Measurements from ENCODE around the gene ARL8B. TPM values are rescaled to one million over a fixed set of nuclear protein-coding genes. Genes with fewer than 3 reads are reported as not detected.

ARL8B gene
- polyA plus RNA-seq, 1 of the 3 experiments (the other 2 are of a cell fraction) = 21.9 TPM

DNA sequence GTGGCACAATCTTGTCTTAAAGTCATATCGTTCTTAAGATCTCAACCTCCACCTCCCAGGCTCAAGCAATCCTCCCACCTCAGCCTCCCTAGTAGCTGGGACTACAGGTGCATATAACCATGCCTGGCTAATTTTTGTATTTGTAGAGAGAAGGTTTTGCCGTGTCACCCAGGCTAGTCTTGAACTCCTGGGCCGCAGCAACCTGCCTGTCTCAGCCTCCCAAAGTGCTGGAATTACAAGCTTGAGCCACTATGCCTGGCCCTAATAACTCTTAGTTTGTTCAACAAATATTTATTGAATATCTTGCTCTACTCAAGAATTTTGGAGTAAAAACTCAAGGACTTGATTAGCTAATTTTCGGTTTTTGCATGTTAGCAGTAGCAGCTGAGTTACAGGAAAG lies 46.0 kb downstream of the ARL8B start:
- Histone ChIP-seq H3K4me3 (ENCODE audit: low read depth in 2 of 2, low read length in 1 of 2) (no peak overlapping the region), H3K9ac (no peak overlapping the region), H3K9me2 (no peaks in the 10 kb centered on the region), H3K36me3 (replicated peaks in 1 of 2; ENCODE audit: control insufficient read depth in 1 of 2, insufficient read depth in 2 of 2, low read length in 1 of 2) (peaks cover 12 to 25% of the 10 kb centered on the region in 2 experiments), H3K27ac (ENCODE audit: low read depth in 2 of 2, low read length in 1 of 2) (no peak overlapping the region), H3K4me2 (no peak overlapping the region), H2AFZ (ENCODE audit: low read depth) (no peak overlapping the region), H3K27me3 (ENCODE audit: insufficient read depth) (no peaks in the 10 kb centered on the region), H3K9me3 (no peaks in the 10 kb centered on the region), H3K4me1 (ENCODE audit: control insufficient read depth in 1 of 2, insufficient read depth in 2 of 2, low read depth in 1 of 2, low read length in 1 of 2) (peaks cover 0 to 2% of the 10 kb centered on the region in 2 experiments; a peak in 1 of 4 replicates), H3F3A (replicated peaks; ENCODE audit: insufficient read depth) (no peaks in the 10 kb centered on the region), H4K20me1 (ENCODE audit: insufficient read depth) (peaks cover 17% of the 10 kb centered on the region), H3K79me2 (ENCODE audit: insufficient read depth) (peaks cover 77% of the 10 kb centered on the region)
- WGBS (ENCODE audit: low lambda C conversion rate) = 98% methylated on average over 4 of the region's 4 CpGs
- ChIA-PET CTCF (no interaction called here), POLR2A (no interaction called here)
- TF ChIP-seq RXRA (IDR thresholded peaks at IDR 0.05; ENCODE audit: borderline replicate concordance, low read depth) (no peak), SIN3A (IDR thresholded peaks at IDR 0.05; ENCODE audit: borderline replicate concordance, low read depth, low read length) (no peak), NRF1 (IDR thresholded peaks at IDR 0.05; ENCODE audit: low read depth, low read length) (no peak)
- DNase-seq = no peak

DNA sequence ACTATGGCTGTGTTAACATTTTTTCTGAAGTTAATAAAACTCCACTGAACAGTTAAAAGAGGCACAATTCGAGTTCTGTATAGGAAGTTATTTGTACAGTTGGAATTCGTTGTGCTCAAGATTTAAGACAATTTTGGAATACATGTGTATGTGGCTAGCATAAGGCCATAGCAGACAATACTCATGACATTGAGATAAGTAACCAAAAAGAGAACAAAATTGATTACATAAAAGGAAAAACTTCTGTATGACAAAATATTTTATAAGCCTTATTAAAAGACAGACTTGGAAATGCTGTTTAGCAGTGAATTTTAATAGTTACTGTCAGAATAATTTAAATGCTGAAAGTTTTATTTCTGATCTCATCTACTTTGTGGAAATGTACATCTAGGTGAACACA lies 47.7 kb downstream of the ARL8B start:
- Histone ChIP-seq H3F3A (replicated peaks; ENCODE audit: insufficient read depth) (no peaks in the 10 kb centered on the region), H3K9me2 (no peaks in the 10 kb centered on the region), H3K4me1 (ENCODE audit: control insufficient read depth in 1 of 2, insufficient read depth in 2 of 2, low read depth in 1 of 2, low read length in 1 of 2) (peaks cover 0 to 2% of the 10 kb centered on the region in 2 experiments; a peak in 1 of 4 replicates), H3K4me3 (ENCODE audit: low read depth in 2 of 2, low read length in 1 of 2) (no peak overlapping the region), H3K79me2 (ENCODE audit: insufficient read depth) (peaks cover 60% of the 10 kb centered on the region), H3K4me2 (no peak overlapping the region), H3K27me3 (ENCODE audit: insufficient read depth) (no peaks in the 10 kb centered on the region), H3K9ac (no peak overlapping the region), H4K20me1 (ENCODE audit: insufficient read depth) (peaks cover 5% of the 10 kb centered on the region; the same call in 1 of the 2 replicates), H3K27ac (ENCODE audit: low read depth in 2 of 2, low read length in 1 of 2) (no peak overlapping the region), H2AFZ (ENCODE audit: low read depth) (no peak overlapping the region), H3K9me3 (no peaks in the 10 kb centered on the region), H3K36me3 (replicated peaks in 1 of 2; ENCODE audit: control insufficient read depth in 1 of 2, insufficient read depth in 2 of 2, low read length in 1 of 2) (peaks cover 18 to 32% of the 10 kb centered on the region in 2 experiments)
- no peak for DNase-seq
- WGBS (ENCODE audit: low lambda C conversion rate) = 88% methylated on average over 2 of the region's 2 CpGs
- no peak for TF ChIP-seq RCOR1 (IDR thresholded peaks at IDR 0.05; ENCODE audit: low read length)
- no peak for TF ChIP-seq NRF1 (IDR thresholded peaks at IDR 0.05; ENCODE audit: low read depth, low read length)
- no peak for TF ChIP-seq TAF1 (IDR thresholded peaks at IDR 0.05; ENCODE audit: borderline replicate concordance, low read depth, low read length)
- TF ChIP-seq, protein P1, sequence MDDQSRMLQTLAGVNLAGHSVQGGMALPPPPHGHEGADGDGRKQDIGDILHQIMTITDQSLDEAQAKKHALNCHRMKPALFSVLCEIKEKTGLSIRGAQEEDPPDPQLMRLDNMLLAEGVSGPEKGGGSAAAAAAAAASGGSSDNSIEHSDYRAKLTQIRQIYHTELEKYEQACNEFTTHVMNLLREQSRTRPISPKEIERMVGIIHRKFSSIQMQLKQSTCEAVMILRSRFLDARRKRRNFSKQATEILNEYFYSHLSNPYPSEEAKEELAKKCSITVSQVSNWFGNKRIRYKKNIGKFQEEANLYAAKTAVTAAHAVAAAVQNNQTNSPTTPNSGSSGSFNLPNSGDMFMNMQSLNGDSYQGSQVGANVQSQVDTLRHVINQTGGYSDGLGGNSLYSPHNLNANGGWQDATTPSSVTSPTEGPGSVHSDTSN (IDR thresholded peaks at IDR 0.05) = no peak
- no peak for TF ChIP-seq RAD21 (IDR thresholded peaks at IDR 0.05; ENCODE audit: low read length)
- TF ChIP-seq FOXJ3 (CRISPR knock-in tag; IDR thresholded peaks at IDR 0.05) = no peak
- no peak for TF ChIP-seq FOSL2 (IDR thresholded peaks at IDR 0.05; ENCODE audit: borderline replicate concordance, low read depth)
- TF ChIP-seq, protein P2, sequence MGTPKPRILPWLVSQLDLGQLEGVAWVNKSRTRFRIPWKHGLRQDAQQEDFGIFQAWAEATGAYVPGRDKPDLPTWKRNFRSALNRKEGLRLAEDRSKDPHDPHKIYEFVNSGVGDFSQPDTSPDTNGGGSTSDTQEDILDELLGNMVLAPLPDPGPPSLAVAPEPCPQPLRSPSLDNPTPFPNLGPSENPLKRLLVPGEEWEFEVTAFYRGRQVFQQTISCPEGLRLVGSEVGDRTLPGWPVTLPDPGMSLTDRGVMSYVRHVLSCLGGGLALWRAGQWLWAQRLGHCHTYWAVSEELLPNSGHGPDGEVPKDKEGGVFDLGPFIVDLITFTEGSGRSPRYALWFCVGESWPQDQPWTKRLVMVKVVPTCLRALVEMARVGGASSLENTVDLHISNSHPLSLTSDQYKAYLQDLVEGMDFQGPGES (IDR thresholded peaks at IDR 0.05; ENCODE audit: low read depth, low read length) = no peak
- TF ChIP-seq YY1 (IDR thresholded peaks at IDR 0.05; ENCODE audit: low read depth) = no peak
- TF ChIP-seq TEAD4 (IDR thresholded peaks at IDR 0.05; ENCODE audit: borderline replicate concordance, insufficient read depth) = no peak
- ChIA-PET POLR2A (no interaction called here), CTCF (no interaction called here)
